GM18505 (cell line): ENCODE results near the gene ARMC10.
"Not testable (repeated sequence)": the region's sequence is repeated elsewhere in the genome, so short reads cannot be mapped to it uniquely, and the experiment has no call there.

Experiments used
- ATAC-seq: cut with Tn5 transposase; IDR thresholded peaks from one replicate; pipeline ENCODE4 v1.9.1; 2021; ENCODE audit not compliant: unreplicated experiment
- POLR2A ChIP-seq: IDR thresholded peaks from 4 replicates; pipeline ENCODE4 v1.6.1; 2011; ENCODE audit warnings: borderline replicate concordance; ENCODE audit not compliant: insufficient read depth, insufficient read length; ENCODE audit errors: extremely low read depth

Gene ARMC10

DNA sequence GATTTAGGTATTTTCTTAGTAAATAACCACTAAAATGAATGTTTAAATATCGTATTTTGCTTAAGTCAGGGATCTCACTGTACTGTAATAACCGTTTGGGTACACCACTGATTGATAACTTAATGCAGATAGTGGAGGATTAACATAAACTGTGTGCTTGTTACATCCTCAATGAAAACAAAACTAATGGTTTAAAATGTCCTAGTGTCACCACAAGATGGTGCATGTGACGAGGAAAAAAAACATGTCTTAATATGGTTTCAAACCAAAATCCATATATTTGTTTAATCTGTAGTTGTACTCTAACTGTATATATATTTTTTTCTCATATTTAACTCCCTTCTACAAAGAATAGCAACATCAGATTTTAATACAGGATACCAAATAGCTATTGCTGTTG is 19.2 kb downstream of the ARMC10 start:
- TF ChIP-seq POLR2A: no peak
- no peak for ATAC-seq

DNA sequence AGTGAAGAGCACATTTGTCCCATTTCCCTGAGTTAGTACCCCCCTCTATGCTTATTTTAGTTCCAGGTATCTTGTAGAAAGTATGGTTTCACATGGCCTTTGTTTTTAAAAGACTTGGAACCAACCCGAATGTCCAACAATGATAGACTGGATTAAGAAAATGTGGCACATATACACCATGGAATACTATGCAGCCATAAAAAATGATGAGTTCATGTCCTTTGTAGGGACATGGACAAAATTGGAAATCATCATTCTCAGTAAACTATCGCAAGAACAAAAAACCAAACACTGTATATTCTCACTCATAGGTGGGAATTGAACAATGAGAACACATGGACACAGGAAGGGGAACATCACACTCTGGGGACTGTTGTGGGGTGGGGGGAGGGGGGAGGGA is 20.6 kb downstream of the ARMC10 start:
- not testable (repeated sequence) for ATAC-seq

DNA sequence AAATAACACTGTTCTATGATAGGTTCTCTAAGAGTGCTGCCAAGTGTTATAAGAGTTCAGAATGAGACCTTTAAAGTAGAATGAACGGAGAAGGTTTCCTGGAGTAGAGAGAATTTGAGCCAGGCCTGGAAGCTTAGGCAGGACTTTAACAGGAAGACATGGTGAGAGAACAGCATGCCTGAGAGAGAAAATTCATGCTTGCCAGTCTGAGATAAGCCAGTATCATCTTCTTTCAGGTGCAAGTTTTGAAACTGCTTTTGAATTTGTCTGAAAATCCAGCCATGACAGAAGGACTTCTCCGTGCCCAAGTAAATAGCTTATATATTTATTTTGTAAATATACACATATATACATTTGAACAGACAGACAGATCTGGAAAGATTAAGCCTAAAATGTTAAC is 22.1 kb downstream of the ARMC10 start:
- ATAC-seq: no peak

DNA sequence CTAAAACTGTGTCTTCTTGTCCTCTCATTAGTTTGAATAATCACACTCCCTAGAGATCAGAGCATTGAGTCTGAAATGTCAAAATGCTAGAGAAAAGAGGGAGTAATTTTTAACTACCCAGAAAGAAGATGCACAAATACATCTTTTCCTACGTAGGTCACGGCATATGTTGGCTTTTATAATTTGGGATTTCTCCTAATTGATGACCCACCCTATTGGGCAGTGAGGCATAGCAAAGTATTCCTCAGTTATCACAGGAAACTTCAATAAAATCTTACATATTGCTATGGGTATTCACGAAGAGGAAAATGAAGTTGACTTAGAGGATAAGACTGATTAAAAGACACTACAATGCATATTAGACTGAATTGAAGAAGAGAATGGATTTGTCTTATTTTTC is 25.4 kb downstream of the ARMC10 start:
- no peak for ATAC-seq
- TF ChIP-seq POLR2A: no peak

More for the DNA sequence above, 22.1 kb downstream of the ARMC10 start:
- TF ChIP-seq POLR2A: no peak

DNA sequence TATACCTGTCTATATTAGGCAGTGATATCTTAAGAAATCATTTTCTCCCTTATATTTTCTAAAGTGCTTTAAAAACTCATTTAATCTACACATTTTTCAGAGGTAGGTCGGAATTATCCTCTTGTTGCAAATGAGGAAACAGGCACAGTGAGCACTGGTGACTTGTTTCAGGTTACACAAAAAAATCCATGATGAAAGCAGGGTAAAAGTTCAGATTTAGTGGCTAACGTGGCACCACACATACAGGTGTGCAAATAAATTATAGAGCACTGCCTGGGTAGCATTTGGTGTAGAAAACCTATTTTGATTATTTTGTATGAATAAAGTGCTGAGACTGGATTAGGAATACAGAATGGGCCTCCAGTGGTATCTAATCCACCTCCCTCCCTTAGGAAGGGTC is 26.6 kb downstream of the ARMC10 start:
- no peak for TF ChIP-seq POLR2A
- no peak for ATAC-seq

DNA sequence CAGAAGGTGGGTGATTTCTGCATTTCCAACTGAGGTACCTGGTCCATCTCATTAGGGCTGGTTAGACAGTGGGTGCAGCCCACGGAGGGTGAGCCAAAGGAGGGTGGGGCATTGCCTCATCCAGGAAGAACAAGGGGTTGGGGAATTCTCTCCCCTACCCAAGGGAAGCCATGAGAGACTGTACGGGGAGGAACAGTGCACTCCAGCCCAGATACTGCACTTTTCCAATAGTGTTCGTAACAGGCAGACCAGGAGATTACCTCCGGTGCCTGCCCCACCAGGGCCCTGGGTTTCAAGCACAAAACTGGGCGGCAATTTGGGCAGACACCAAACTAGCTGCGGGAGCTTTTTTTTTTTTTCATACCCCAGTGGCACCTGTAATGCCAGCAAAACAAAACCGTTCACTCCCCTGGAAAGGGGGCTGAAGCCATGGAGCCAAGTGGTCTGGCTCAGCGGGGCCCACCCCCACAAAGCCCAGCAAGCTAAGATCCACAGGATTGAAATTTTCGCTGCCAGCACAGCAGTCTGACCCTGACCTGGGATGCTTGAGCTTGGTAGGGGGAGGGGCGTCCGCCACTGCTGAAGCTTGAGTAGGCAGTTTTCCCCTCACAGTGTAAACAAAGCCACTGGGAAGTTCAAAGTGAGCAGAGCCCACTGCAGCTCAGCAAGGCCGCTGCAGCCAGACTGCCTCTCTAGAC is 31.2 kb downstream of the ARMC10 start:
- TF ChIP-seq POLR2A: no peak
- no peak for ATAC-seq

DNA sequence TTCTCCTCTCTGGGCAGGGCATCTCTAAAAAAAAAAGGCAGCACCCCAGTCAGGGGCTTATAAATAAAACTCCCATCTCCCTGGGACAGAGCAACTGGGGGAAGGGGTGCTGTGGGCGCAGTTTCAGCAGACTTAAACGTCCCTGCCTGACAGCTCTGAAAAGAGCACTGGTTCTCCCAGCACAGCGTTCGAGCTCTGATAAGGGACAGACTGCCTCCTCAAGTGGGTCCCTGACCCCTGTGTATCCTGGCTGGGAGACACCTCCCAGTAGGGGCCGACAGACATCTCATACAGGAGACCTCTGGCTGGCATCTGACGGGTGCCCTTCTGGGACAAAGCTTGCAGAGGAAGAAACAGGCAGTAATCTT is 31.7 kb downstream of the ARMC10 start:
- not testable (repeated sequence) for ATAC-seq

DNA sequence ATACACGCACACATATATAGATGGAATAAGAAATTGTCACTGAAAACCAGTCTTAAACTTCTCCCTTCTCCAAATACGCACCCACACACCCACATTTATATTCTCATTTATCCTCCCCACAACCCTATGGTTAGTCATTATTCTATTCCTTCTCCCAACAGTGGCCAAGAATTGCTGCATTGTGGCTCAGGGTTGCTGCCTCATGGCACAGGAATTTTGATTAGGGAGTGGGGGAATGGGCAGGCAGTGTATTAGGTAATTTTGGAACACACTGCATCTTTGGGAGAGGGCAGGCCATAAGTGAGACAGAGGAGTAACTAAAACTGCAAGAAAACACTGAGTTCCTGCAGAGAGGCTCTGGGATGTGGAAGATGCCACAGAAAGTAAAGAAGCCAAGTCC is 38.2 kb downstream of the ARMC10 start:
- no peak for ATAC-seq
- TF ChIP-seq POLR2A: no peak

DNA sequence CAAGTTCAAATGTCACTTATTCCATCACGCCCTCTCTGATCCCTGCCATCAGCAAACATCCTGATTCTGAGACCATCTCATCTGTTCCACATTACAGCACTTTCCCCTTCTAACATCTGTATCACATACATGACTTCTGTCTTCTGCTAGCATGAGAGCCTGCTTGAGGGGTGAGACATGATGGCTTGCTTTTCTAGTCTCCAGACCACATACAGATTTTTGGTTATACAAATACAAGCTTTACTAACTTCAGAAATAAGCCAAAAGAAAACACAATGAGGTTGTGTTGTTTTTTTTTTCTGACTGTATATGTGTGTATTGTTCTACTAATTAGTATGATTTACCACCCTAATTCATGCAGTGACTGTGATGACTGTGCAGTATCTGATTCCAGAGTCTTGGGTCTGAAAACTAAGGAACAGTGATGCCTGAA is 39.7 kb downstream of the ARMC10 start:
- ATAC-seq: no peak

DNA sequence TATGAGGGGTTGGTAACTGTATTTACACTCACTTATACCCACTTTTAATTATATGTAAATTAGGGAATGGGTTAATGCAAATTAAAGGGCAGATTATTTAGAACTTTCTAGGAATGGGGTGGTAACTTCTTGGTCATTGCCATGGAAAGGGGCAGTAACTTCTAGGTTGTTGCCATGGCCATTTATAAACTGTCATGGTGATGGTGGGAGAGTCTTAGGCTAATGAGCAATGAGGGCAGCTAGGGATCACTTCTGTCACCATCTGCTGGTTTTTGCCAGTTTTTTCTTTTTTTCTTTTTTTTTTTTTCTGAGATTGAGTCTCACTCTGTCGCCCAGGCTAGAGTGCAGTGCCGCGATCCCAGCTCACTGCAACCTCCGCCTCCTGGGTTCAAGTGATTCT is 40.8 kb downstream of the ARMC10 start:
- no peak for ATAC-seq
- TF ChIP-seq POLR2A: no peak

More for the DNA sequence above, 39.7 kb downstream of the ARMC10 start:
- TF ChIP-seq POLR2A: no peak

DNA sequence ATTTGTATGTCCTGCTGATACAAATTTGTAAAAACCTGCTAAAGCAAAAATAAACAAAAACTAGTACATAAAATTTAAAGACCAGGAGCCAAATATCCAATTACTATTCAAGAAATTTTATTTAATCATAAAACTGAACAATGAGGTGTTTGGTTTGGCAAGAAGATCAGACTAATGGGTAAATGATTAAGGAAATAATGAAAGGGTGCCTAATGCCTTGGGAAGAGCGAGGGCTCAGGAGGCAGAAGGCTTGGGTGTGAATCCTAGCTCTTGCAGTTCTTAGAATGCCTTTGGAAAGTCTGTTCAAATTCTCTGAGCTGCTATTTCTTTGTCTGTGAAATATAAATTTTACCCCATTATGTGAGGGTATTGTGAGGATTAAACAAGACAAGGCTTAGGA is 41.6 kb downstream of the ARMC10 start:
- ATAC-seq: no peak
- TF ChIP-seq POLR2A: no peak

DNA sequence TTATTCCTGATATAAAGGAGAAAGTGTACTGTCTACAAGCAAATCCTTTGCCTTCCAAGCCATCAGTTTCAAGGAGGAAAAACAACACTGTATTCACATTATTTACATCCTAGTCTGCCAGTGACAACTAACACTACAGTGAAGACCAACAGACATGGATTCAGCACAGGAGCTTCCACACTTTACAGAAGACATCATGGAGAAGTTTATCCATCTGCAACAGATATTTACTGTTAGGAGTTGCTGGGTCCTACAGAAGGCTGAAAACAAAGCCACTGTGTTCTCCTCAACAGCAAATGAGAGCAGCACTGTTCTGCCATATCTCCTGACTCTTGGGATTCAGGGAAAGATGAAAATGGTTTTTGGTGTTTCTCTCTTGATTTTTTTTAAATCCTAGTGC is 42.1 kb downstream of the ARMC10 start:
- no peak for TF ChIP-seq POLR2A
- ATAC-seq: no peak

DNA sequence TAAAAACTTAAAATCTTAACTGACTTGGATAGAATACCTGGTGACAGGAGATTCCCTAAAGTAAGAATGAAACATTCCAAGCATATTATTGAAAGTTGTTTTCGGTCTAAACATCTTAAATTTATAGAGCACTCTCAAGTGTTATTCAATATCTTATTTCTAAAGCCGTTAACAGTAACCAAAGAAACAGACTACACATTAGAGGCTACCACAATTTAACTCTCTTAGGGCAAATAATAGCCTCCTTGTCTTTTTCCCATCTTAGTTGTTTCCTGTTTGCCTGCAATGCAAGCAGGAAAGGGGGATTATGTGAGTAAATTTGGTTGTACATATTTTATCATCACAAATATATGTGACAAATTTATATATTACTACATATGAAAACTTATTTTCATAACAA is 42.5 kb downstream of the ARMC10 start:
- no peak for ATAC-seq
- TF ChIP-seq POLR2A: no peak

DNA sequence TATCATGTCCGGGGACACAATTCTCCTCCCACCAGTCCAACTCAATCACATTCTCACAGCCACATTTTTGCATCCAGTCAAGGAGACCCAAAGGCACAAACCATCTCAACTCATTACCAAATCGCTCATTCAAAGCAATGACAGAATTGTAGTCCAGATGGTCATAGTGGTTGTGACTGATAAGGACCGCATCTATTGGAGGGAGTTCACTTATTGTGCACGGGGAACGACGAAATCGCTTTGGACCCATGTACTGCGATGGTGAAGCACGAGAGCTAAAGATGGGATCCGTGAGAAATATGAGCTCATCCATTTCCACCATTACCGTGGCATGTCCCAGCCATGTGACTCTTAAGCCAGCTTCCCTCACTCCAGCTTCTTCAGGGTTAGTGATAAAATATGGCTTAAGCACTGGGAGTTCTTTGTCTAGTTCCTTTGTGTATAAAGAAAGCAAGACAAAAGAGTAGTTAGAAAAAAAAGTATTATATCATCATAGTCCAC is 44.9 kb downstream of the ARMC10 start:
- no peak for TF ChIP-seq POLR2A
- ATAC-seq: no peak

DNA sequence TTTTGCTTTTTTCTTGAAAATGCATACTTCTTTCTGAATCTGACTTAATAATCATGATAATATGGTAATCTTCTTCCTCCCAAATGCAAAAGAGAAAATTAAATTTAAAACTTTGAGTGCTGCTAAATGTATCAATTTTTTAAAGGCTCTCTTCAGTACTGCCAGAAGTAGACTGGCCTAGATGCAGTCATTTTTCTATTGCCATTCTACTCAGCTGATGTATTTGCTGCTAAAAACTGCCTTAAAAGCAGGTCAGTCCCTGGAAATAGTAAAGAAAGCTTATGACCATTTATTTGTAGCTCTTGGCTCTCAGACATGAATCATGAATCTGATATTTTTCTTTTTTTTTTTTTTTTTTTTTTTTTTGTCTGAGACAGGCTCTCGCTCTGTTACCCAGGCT is 45.4 kb downstream of the ARMC10 start:
- no peak for TF ChIP-seq POLR2A
- ATAC-seq: no peak

DNA sequence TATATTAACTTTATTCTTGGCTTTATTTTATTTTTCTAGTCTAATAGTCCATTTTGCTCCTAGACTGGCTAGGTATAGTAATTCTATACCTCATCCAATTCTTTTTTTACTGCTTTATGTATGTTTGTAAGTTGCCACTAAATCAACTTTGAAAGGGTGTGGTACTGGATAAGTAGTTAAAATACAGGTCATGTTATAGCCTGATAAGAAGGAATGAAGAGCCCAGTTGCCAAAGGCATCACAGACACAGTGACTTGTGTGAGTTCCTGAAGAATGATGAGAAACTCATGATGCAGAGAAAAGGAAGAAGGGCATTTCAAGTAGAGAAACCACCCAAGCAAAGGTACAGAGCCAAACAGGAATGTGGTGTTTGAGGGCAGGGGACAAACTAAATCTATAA is 46.7 kb downstream of the ARMC10 start:
- TF ChIP-seq POLR2A: no peak
- ATAC-seq: no peak

DNA sequence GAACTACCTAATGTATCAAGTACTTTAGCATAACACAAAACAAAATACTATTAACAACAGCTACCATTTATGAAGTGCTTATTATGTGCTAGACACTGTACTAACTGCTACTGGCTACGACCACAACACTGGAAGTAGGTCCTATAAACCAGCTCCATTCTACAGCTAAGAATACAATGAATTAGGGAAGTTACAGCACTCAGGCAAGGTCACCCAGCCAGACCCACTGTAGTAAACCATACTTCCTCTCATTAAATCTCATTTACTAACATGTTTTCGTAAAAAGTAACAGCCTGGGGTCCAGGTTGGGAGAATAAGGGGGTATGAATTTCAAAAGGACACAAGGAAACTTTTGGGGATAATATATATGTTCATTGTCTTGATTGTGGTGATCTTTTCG is 48.6 kb downstream of the ARMC10 start:
- no peak for ATAC-seq

More for the DNA sequence above, 48.6 kb downstream of the ARMC10 start:
- no peak for TF ChIP-seq POLR2A
